Adrenal gland (tissue), 12 donors: ENCODE results near the gene PPIL6. TPM values are rescaled to one million over a fixed set of nuclear protein-coding genes. Genes with fewer than 3 reads are reported as not detected.

ENCODE experiments used
- DNase-seq, 7 donors: peaks; one replicate each; pipeline ENCODE4 v3.0.0-alpha.2; 2019 to 2020
- H3K27ac ChIP-seq, 5 donors: fragments of 200-600 bp; sonication (generic) in 4 of 5; 1 replicate in 3 of 5; 2 replicates in 2 of 5; pipeline versions ENCODE4 v1.5.1 to v1.8.0; 2016 to 2020; ENCODE audit warnings: mild to moderate bottlenecking in 1 of 5
- H3K27me3 ChIP-seq: fragments of 200-600 bp; 2 replicates; pipeline ENCODE4 v1.8.0; 2021
- H3K36me3 ChIP-seq, 2 donors: fragments of 200-600 bp; replicated peaks in 1 of 2; 1 replicate in 1 of 2; 2 replicates in 1 of 2; pipeline versions ENCODE4 v1.5.1 to v1.8.0; 2018 to 2022
- H3K4me1 ChIP-seq, 2 donors: fragments of 200-600 bp; replicated peaks in 1 of 2; 1 replicate in 1 of 2; 2 replicates in 1 of 2; pipeline versions ENCODE4 v1.5.1 to v1.8.0; 2018 to 2021
- H3K4me3 ChIP-seq, 4 donors: fragments of 200-600 bp; sonication (generic) in 3 of 4; one replicate each; pipeline ENCODE4 v1.5.1; 2016 to 2018
- H3K9me3 ChIP-seq, 3 donors: fragments of 200-600 bp; sonication (generic) in 1 of 3; replicated peaks in 1 of 3; 1 replicate in 2 of 3; 2 replicates in 1 of 3; pipeline versions ENCODE4 v1.5.1 to v1.8.0; 2016 to 2021
- CTCF ChIP-seq, 6 experiments: fragments of 450-650 bp in 4 of 6; fragments of 200-600 bp in 2 of 6; sonication (generic) in 1 of 6; IDR thresholded peaks; 1 replicate in 5 of 6; 2 replicates in 1 of 6; pipeline versions ENCODE4 v1.5.1 to v1.8.0; 2016 to 2021; ENCODE audit warnings: antibody characterized with exemption in 6 of 6, mild to moderate bottlenecking in 2 of 6, moderate library complexity in 1 of 6
- POLR2A ChIP-seq, 2 donors: fragments of 450-650 bp; IDR thresholded peaks; one replicate each; pipeline ENCODE4 v1.6.1; 2017; ENCODE audit warnings: antibody characterized with exemption in 2 of 2, mild to moderate bottlenecking in 2 of 2, moderate library complexity in 1 of 2
- WGBS, 4 donors: extraction: QIAGEN DNeasy Blood & Tissue Kit in 2 of 4; methylation state at CpG; one replicate each; pipeline versions ENCODE4 v1.1.5 to v1.1.7; 2013 to 2017; 5-methylcytosine and 5-hydroxymethylcytosine counted together
- intact Hi-C, 2 donors: fragments of 100-400 bp; cut with DNase I; formaldehyde crosslinking; loops; one replicate each; pipeline versions ENCODE4 v1.14.1 to v1.15.0; 2022 to 2023
- polyA plus RNA-seq, 3 donors: library from polyadenylated mRNA; stranded (reverse); fragments of 200-250 nt in 2 of 3; fragments of 350-450 nt in 1 of 3; fragmentation: Illumina TruSeq in 1 of 3; extraction: RNeasy Lipid Tissue Mini Kit (QIAGEN cat#74804) in 1 of 3; gene quantifications; one replicate each; pipeline ENCODE4 v1.2.3, GENCODE V29; 2013 to 2014
- total RNA-seq, 9 donors: library from RNA; depleted of rRNA in 4 of 9; stranded (reverse); fragments of >200 nt in 4 of 9; fragments of 120-200 nt in 1 of 9; fragmentation: NEBNext Ultra II Directional in 1 of 9; extraction: Animal tissue kit (Norgen Biotek cat#: 25700) in 1 of 9; gene quantifications; one replicate each; pipeline versions ENCODE4 v1.1.0 to v1.2.4, GENCODE V29; 2013 to 2023
- donor health status: healthy with polysubstance abuse.
- donor health status: Bipolar disorder and iron deficiency.
- donor health status: DM: yes; HTN: yes; CAD: no.
- donor health status: DM: no; HTN: no; CAD: no.
- donor health status: DM: no; HTN: no; CAD: no.
- donor health status: DM: yes; HTN: yes; CAD: no.

The PPIL6 gene
- total and polyA plus RNA-seq, 12 donors = 0.48 to 3.3 (median 1.3) TPM

GRCh38 chr6:109393886-109394281 is 46.5 kb downstream of the PPIL6 start:
- WGBS, 4 donors = 58 to 68% (median 61%) methylated on average over 2 of the region's 2 CpGs
- Histone ChIP-seq H3K27ac (no peak overlapping the region), H3K4me3 (no peak overlapping the region), H3K27me3 (no peaks in the 10 kb centered on the region), H3K9me3 (no peaks in the 10 kb centered on the region), H3K4me1 (peaks cover 0 to 4% of the 10 kb centered on the region in 2 donors), H3K36me3 (no peaks in the 10 kb centered on the region)
- intact Hi-C loops = no loop called here
- no peak for TF ChIP-seq CTCF (IDR thresholded peaks at IDR 0.05)
- no peak for TF ChIP-seq POLR2A (IDR thresholded peaks at IDR 0.05)
- DNase-seq = no peak

- no peak for DNase-seq
- H3K36me3 ChIP-seq = no peaks in the 10 kb centered on the region
- 67 to 91% (median 81%) methylated on average over 5 of the region's 5 CpGs for WGBS, 4 donors
- no peaks in the 10 kb centered on the region for H3K27me3 ChIP-seq
- no peak for TF ChIP-seq POLR2A (IDR thresholded peaks at IDR 0.05)
- TF ChIP-seq CTCF (IDR thresholded peaks at IDR 0.05) = no peak
- H3K27ac ChIP-seq = no peak overlapping the region
- H3K4me3 ChIP-seq = no peak overlapping the region
- intact Hi-C loops = no loop called here
- peaks cover 0 to 4% of the 10 kb centered on the region in 2 donors for H3K4me1 ChIP-seq
- H3K9me3 ChIP-seq = no peaks in the 10 kb centered on the region
Observed at GRCh38 chr6:109393157-109393885, 47.1 kb downstream of the PPIL6 start.

GRCh38 chr6:109389650-109390274 is 50.7 kb downstream of the PPIL6 start:
- intact Hi-C loops = loop anchor here in 1 of 2 donors (5.0 kb wide), 1 partner anchor 287 kb away; no protein-coding TSS in a partner anchor

More at GRCh38 chr6:109389650-109390274, 50.7 kb downstream of the PPIL6 start:
- no peaks in the 10 kb centered on the region for H3K36me3 ChIP-seq
- 68 to 85% (median 75%) methylated on average over 6 of the region's 6 CpGs for WGBS, 4 donors
- H3K27me3 ChIP-seq = no peaks in the 10 kb centered on the region
- no peak overlapping the region for H3K4me3 ChIP-seq
- DNase-seq = no peak
- no peaks in the 10 kb centered on the region for H3K9me3 ChIP-seq
- peaks cover 0 to 6% of the 10 kb centered on the region in 2 donors for H3K4me1 ChIP-seq
- H3K27ac ChIP-seq = no peak overlapping the region
- TF ChIP-seq POLR2A (IDR thresholded peaks at IDR 0.05) (no peak), CTCF (IDR thresholded peaks at IDR 0.05) (no peak)
